Epithelial cell of esophagus (primary cell): ENCODE data around the gene DNAH17.

Experiments
- DNase-seq: peaks from one replicate; pipeline ENCODE4 v3.0.0; 2010; ENCODE audit warnings: low read depth
- H3K4me3 ChIP-seq: 2 replicates; pipeline ENCODE4 v1.5.1; 2011; ENCODE audit warnings: mild to moderate bottlenecking, low read length, control low read depth
- CTCF ChIP-seq: IDR thresholded peaks from 2 replicates; pipeline ENCODE4 v1.5.1; 2011; ENCODE audit warnings: low read depth, mild to moderate bottlenecking, low read length, control low read depth, inconsistent platforms; ENCODE audit not compliant: insufficient read depth; ENCODE audit errors: missing control alignments

DNAH17 gene

GRCh38 chr17:78490156-78490555 is 87.0 kb downstream of the DNAH17 start:
- TF ChIP-seq CTCF: no peak
- DNase-seq: no peak
- H3K4me3 ChIP-seq: no peak overlapping the region

- H3K4me3 ChIP-seq: no peak overlapping the region
- TF ChIP-seq CTCF: no peak
- DNase-seq: peak; percentile 41
Observed at GRCh38 chr17:78488867-78489634, 88.1 kb downstream of the DNAH17 start.

GRCh38 chr17:78488156-78488555 is 89.0 kb downstream of the DNAH17 start:
- no peak overlapping the region for H3K4me3 ChIP-seq
- TF ChIP-seq CTCF: no peak
- no peak for DNase-seq

GRCh38 chr17:78486946-78487680 is 90.1 kb downstream of the DNAH17 start:
- DNase-seq: no peak
- no peak overlapping the region for H3K4me3 ChIP-seq
- TF ChIP-seq CTCF: no peak

GRCh38 chr17:78486228-78486802 is 90.9 kb downstream of the DNAH17 start:
- no peak for TF ChIP-seq CTCF
- no peak for DNase-seq

GRCh38 chr17:78485290-78486168 is 91.7 kb downstream of the DNAH17 start:
- TF ChIP-seq CTCF: no peak
- H3K4me3 ChIP-seq: no peak overlapping the region
- no peak for DNase-seq

More at GRCh38 chr17:78486228-78486802, 90.9 kb downstream of the DNAH17 start:
- no peak overlapping the region for H3K4me3 ChIP-seq
